Measurements from ENCODE around the gene RNF4.

DNA sequence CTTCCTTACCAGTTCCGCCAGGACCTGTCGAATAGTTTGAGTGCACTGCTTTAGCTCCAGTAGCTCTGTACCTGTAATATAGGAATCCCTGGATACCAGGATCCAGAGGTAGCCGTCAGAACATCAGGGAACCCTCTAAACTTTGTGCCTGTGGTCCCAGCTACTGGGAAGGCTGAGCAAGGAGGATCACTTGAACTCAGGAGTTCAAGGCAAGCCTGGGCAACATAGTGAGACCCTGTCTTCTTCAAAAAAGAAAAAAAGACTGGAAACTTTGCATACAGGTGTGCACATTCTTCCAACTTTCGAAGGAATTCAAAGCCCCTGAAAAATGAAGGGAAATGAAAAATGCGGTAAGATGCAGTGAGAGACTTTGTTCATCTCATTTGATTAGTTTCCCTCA, 34.9 kb downstream of the RNF4 start:
- no peak for TF ChIP-seq ZNF274 (IDR thresholded peaks at IDR 0.05; ENCODE audit: insufficient read depth, insufficient read length)
- no peak for TF ChIP-seq POLR2A (IDR thresholded peaks at IDR 0.05; ENCODE audit: low read depth, low read length)
- TF ChIP-seq EZH2 (IDR thresholded peaks at IDR 0.05; ENCODE audit: borderline replicate concordance, control insufficient read depth, low read depth, low read length): no peak
- TF ChIP-seq YY1 (IDR thresholded peaks at IDR 0.05; ENCODE audit: low read depth, low read length): no peak
- TF ChIP-seq PAX5 (IDR thresholded peaks at IDR 0.05; ENCODE audit: borderline replicate concordance, low read depth, low read length): no peak
- TF ChIP-seq, protein P1, sequence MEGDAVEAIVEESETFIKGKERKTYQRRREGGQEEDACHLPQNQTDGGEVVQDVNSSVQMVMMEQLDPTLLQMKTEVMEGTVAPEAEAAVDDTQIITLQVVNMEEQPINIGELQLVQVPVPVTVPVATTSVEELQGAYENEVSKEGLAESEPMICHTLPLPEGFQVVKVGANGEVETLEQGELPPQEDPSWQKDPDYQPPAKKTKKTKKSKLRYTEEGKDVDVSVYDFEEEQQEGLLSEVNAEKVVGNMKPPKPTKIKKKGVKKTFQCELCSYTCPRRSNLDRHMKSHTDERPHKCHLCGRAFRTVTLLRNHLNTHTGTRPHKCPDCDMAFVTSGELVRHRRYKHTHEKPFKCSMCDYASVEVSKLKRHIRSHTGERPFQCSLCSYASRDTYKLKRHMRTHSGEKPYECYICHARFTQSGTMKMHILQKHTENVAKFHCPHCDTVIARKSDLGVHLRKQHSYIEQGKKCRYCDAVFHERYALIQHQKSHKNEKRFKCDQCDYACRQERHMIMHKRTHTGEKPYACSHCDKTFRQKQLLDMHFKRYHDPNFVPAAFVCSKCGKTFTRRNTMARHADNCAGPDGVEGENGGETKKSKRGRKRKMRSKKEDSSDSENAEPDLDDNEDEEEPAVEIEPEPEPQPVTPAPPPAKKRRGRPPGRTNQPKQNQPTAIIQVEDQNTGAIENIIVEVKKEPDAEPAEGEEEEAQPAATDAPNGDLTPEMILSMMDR (IDR thresholded peaks at IDR 0.05 in 2 of 3, conservative IDR thresholded peaks at IDR 0.05 in 1 of 3; ENCODE audit: control insufficient read depth in 2 of 3, extremely low read depth in 1 of 3, insufficient read depth in 1 of 3, low read depth in 3 of 3, low read length in 3 of 3): no peak
- no peak for TF ChIP-seq RFX5 (IDR thresholded peaks at IDR 0.05; ENCODE audit: low read depth, low read length)
- no peak for TF ChIP-seq SMAD1 (IDR thresholded peaks at IDR 0.05; ENCODE audit: low read depth, partially characterized antibody)
- TF ChIP-seq BRCA1 (IDR thresholded peaks at IDR 0.05; ENCODE audit: low read depth, low read length): no peak
- no peak for TF ChIP-seq SIN3A (IDR thresholded peaks at IDR 0.05; ENCODE audit: low read depth, low read length)
- no peak for TF ChIP-seq TARDBP (IDR thresholded peaks at IDR 0.05; ENCODE audit: borderline replicate concordance)
- TF ChIP-seq CHD4 (IDR thresholded peaks at IDR 0.05): no peak

Data from GM12878 (cell line).